HepG2 (cell line): ENCODE results near the gene OST4. TPM values are rescaled to one million over a fixed set of nuclear protein-coding genes. Genes with fewer than 3 reads are reported as not detected.
A peak's percentile ranks its signal among the peaks of the same experiment; 100 is the strongest.

Experiments
- CREM ChIP-seq, 2 experiments: sonication (generic) in 1 of 2; formaldehyde crosslinking in 1 of 2; IDR thresholded peaks; 2 replicates each; pipeline versions ENCODE4 v1.4.0 to v1.6.1; 2016 to 2020; ENCODE audit warnings: antibody characterized with exemption in 1 of 2, mild to moderate bottlenecking in 1 of 2, missing genetic modification reagents in 1 of 2
- FOXA3 ChIP-seq: IDR thresholded peaks from 2 replicates; pipeline ENCODE4 v1.6.1; 2016; ENCODE audit warnings: missing genetic modification reagents, missing compliant biosample characterization
- HDAC1 ChIP-seq: sonication (generic); formaldehyde crosslinking; IDR thresholded peaks from 2 replicates; pipeline ENCODE4 v1.5.1; 2020; ENCODE audit warnings: mild to moderate bottlenecking, missing genetic modification reagents
- NFKBIZ ChIP-seq: IDR thresholded peaks from 2 replicates; pipeline ENCODE4 v1.6.1; 2018; ENCODE audit warnings: missing genetic modification reagents, missing compliant biosample characterization
- PITX1 ChIP-seq: sonication (generic); formaldehyde crosslinking; IDR thresholded peaks from 2 replicates; pipeline ENCODE4 v1.5.1; 2020; ENCODE audit warnings: mild to moderate bottlenecking, missing genetic modification reagents
- ZNF383 ChIP-seq: sonication (generic); formaldehyde crosslinking; IDR thresholded peaks from 2 replicates; pipeline ENCODE4 v1.4.0; 2020; ENCODE audit warnings: missing genetic modification reagents, mild to moderate bottlenecking, borderline replicate concordance
- ZNF510 ChIP-seq: sonication (generic); formaldehyde crosslinking; IDR thresholded peaks from 2 replicates; pipeline ENCODE4 v1.4.0; 2020; ENCODE audit warnings: low read depth, mild to moderate bottlenecking, missing genetic modification reagents
- polyA plus RNA-seq, 8 experiments: library from polyadenylated mRNA; depleted of rRNA in 3 of 8; stranded (reverse) in 7 of 8; unstranded in 1 of 8; fragments of >200 nt; fragmentation: Illumina TruSeq in 4 of 8; extraction: Trizol in 4 of 8; gene quantifications; 2 replicates each; pipeline versions ENCODE4 v1.2.1 to v1.2.3, GENCODE V29; 2011 to 2016; ENCODE audit warnings: low read depth in 4 of 8, missing spikeins in 1 of 8, mixed read lengths in 1 of 8; ENCODE audit not compliant: insufficient read depth in 1 of 8
- total RNA-seq, 5 experiments: library from RNA; depleted of rRNA; stranded (reverse); fragments of >200 nt; fragmentation: Illumina TruSeq; extraction: Trizol; gene quantifications; 2 replicates each; pipeline ENCODE4 v1.2.3, GENCODE V29; 2016; ENCODE audit warnings: low read depth in 1 of 5
- TF ChIP-seq, protein P1 (sequence below): sonication (generic); formaldehyde crosslinking; IDR thresholded peaks from 2 replicates; pipeline ENCODE4 v1.4.0; 2020; ENCODE audit warnings: missing genetic modification reagents

OST4 gene
- total and polyA plus RNA-seq, 2 of the 13 experiments (the other 11 are each of a cell fraction or from before 2014, with no cell fraction given), result 498 to 584 TPM

DNA sequence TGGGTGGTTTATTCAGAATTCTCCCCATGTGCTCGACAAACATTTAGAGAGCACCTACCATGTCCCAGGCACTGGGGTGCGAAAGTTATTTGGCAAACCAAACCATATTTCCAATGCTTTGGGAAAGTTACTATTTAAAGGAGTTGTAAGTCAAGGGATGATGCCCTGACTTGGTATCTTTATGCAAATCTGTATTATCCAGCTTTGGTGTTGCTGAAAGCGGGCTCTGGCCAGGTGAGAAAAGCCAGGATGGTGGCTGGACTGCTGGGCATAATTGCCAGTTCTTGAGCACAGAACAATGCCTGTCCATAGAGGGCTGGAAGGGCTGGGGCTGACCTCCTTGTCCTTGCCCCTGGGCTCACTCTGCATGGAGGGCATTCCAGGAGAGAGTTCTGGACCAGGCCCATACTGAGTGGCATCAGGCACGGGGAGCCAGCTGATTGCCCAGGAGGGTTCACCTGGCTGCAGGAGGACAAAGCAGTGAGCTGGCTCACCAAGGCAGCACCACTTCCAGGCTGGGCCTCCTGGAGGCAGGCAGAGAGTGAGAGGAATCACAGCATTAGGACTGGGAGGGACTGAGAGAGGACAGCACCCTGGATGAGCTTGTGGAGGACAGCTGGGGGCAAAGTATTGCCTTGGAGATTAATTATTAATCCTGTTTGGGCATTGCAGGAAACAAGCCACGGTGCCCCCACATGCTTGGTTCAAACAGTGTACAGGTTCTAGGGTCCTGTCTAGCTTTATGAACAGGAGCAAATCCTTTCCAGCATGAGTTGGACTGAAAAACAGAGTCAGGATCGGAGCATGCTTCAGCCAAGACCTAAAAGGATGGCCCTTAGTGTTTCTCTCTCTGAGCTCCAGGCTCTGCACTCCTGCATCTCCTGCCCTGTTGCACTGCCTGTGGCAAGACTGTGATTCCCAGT lies 22.2 kb upstream of the OST4 start (continued):
- TF ChIP-seq, protein P1, sequence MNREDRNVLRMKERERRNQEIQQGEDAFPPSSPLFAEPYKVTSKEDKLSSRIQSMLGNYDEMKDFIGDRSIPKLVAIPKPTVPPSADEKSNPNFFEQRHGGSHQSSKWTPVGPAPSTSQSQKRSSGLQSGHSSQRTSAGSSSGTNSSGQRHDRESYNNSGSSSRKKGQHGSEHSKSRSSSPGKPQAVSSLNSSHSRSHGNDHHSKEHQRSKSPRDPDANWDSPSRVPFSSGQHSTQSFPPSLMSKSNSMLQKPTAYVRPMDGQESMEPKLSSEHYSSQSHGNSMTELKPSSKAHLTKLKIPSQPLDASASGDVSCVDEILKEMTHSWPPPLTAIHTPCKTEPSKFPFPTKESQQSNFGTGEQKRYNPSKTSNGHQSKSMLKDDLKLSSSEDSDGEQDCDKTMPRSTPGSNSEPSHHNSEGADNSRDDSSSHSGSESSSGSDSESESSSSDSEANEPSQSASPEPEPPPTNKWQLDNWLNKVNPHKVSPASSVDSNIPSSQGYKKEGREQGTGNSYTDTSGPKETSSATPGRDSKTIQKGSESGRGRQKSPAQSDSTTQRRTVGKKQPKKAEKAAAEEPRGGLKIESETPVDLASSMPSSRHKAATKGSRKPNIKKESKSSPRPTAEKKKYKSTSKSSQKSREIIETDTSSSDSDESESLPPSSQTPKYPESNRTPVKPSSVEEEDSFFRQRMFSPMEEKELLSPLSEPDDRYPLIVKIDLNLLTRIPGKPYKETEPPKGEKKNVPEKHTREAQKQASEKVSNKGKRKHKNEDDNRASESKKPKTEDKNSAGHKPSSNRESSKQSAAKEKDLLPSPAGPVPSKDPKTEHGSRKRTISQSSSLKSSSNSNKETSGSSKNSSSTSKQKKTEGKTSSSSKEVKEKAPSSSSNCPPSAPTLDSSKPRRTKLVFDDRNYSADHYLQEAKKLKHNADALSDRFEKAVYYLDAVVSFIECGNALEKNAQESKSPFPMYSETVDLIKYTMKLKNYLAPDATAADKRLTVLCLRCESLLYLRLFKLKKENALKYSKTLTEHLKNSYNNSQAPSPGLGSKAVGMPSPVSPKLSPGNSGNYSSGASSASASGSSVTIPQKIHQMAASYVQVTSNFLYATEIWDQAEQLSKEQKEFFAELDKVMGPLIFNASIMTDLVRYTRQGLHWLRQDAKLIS, result peak; percentile 83; the same call in 1 of the 2 replicates
- TF ChIP-seq HDAC1 (CRISPR knock-in tag), result peak; percentile 77
- 0 out of 2 replicates have a peak, but pooled peaks have one; percentile 65 for TF ChIP-seq ZNF383 (CRISPR knock-in tag)
- TF ChIP-seq NFKBIZ (CRISPR knock-in tag), result peak; percentile 71; the same call in 1 of the 2 replicates
- TF ChIP-seq PITX1 (CRISPR knock-in tag), result peak; percentile 96
- peak; percentile 60 for TF ChIP-seq FOXA3 (CRISPR knock-in tag)
- TF ChIP-seq ZNF510 (CRISPR knock-in tag), result peak; percentile 91
- TF ChIP-seq CREM (IDR thresholded peaks at IDR 0.05), result peak; percentile 62; the same call in 1 of the 2 replicates
- no peak for TF ChIP-seq CREM (CRISPR knock-in tag; IDR thresholded peaks at IDR 0.05)
